ENCODE data around the gene AUTS2. TPM values are rescaled to one million over a fixed set of nuclear protein-coding genes. Genes with fewer than 3 reads are reported as not detected.

The AUTS2 gene
- total and polyA plus RNA-seq, 2 of the 8 experiments (the other 6 are each of a cell fraction or from before 2014, with no cell fraction given), result 25.9 to 101 TPM

GRCh38 chr7:70719125-70719524 lies 1120.8 kb downstream of the AUTS2 start:
- Histone ChIP-seq H2AK5ac (ENCODE audit: low read depth, low read length) (no peak overlapping the region), H4K8ac (ENCODE audit: extremely low read depth, insufficient read depth, low read length) (no peak overlapping the region), H3K9me3 (ENCODE audit: insufficient read depth in 2 of 2, low read depth in 1 of 2, low read length in 1 of 2) (peaks cover 3 to 7% of the 10 kb centered on the region in 2 experiments; a peak in 2 of 4 replicates), H3K23ac (ENCODE audit: insufficient read length) (no peak overlapping the region), H2BK20ac (ENCODE audit: low read length) (no peak overlapping the region), H2BK5ac (ENCODE audit: low read depth, low read length) (no peak overlapping the region), H3K56ac (replicated peaks; ENCODE audit: insufficient read length, low read depth, low read length) (no peak overlapping the region), H3K27ac (ENCODE audit: low read depth, low read length) (no peak overlapping the region), H3K4me3 (ENCODE audit: extremely low read depth in 1 of 4, insufficient read depth in 2 of 4, low read depth in 3 of 4, low read length in 4 of 4) (no peak overlapping the region), H4K91ac (replicated peaks; ENCODE audit: insufficient read length, low read length) (no peak overlapping the region), H2BK15ac (ENCODE audit: low read length) (no peak overlapping the region), H3K18ac (ENCODE audit: extremely low read depth, low read length) (no peak overlapping the region), H4K20me1 (replicated peaks in 1 of 2; ENCODE audit: control insufficient read depth in 1 of 2, insufficient read depth in 2 of 2, low read length in 2 of 2) (peaks cover 28 to 41% of the 10 kb centered on the region in 2 experiments), H4K5ac (ENCODE audit: insufficient read length, low read depth, low read length) (no peak overlapping the region), H2BK120ac (replicated peaks; ENCODE audit: low read depth, low read length) (no peak overlapping the region), H2BK12ac (ENCODE audit: low read depth, low read length) (no peak overlapping the region), H3K23me2 (ENCODE audit: low read depth, low read length) (no peaks in the 10 kb centered on the region), H3K4me1 (replicated peaks in 1 of 4; ENCODE audit: control insufficient read depth in 3 of 4, insufficient read depth in 4 of 4, low read length in 3 of 4) (peaks cover 1 to 17% (median 4%) of the 10 kb centered on the region in 4 experiments; a peak in 6 of 7 replicates), H3K4me2 (ENCODE audit: insufficient read depth in 1 of 2, low read depth in 2 of 2, low read length in 2 of 2) (no peak overlapping the region), H3K79me1 (ENCODE audit: low read depth, low read length) (peaks cover 6% of the 10 kb centered on the region; the same call in 1 of the 2 replicates), H3K27me3 (replicated peaks in 1 of 4; ENCODE audit: control insufficient read depth in 3 of 4, extremely low read depth in 1 of 4, insufficient read depth in 3 of 4, low read length in 3 of 4) (no peaks in the 10 kb centered on the region), H2AFZ (ENCODE audit: low read length) (no peak overlapping the region), H3K36me3 (ENCODE audit: control insufficient read depth in 2 of 4, insufficient read depth in 4 of 4, low read length in 3 of 4) (peaks cover 0 to 27% (median 4%) of the 10 kb centered on the region in 4 experiments; a peak in 5 of 8 replicates), H3K79me2 (ENCODE audit: control insufficient read depth in 1 of 2, insufficient read depth in 2 of 2, low read length in 2 of 2) (peaks cover 24 to 97% of the 10 kb centered on the region in 2 experiments), H3K14ac (ENCODE audit: insufficient read length) (no peak overlapping the region), H3K4ac (replicated peaks; ENCODE audit: insufficient read length, low read depth, low read length) (no peak overlapping the region), H3K9ac (replicated peaks in 1 of 4; ENCODE audit: extremely low read depth in 1 of 4, low read depth in 3 of 4, low read length in 3 of 4) (no peak overlapping the region)
- ChIA-PET POLR2A (ENCODE audit: partially characterized antibody) (no interaction called here), CTCF (ENCODE audit: partially characterized antibody) (interaction anchor here (1.2 to 2.3 kb wide), 6 partner anchors 9 to 134 kb away, joined by 3 to 13 read pairs (median 6); no protein-coding TSS in a partner anchor)
- no peak for FAIRE-seq
- WGBS, 2 experiments (ENCODE audit: extremely low coverage in 1 of 2, insufficient coverage in 1 of 2, insufficient read length in 1 of 2, insufficient replicate concordance in 2 of 2, low coverage in 1 of 2, low lambda C conversion rate in 2 of 2, missing lambda C conversion rate in 1 of 2), result 96% methylated on average over 6 of the region's 7 CpGs; no CpG with 5 or more reads in 1 of the 2 experiments
- no peak for DNase-seq (ENCODE audit: low read depth in 1 of 2, low spot score in 2 of 2)
- no peak for TF ChIP-seq SIRT6 (IDR thresholded peaks at IDR 0.05; ENCODE audit: low read length)
- no peak for TF ChIP-seq E2F6 (IDR thresholded peaks at IDR 0.05)
- TF ChIP-seq SIX5 (IDR thresholded peaks at IDR 0.05; ENCODE audit: low read depth, low read length), result no peak
- TF ChIP-seq FOSL1 (IDR thresholded peaks at IDR 0.05; ENCODE audit: insufficient read depth, low read depth, low read length), result no peak
- TF ChIP-seq ASH2L (IDR thresholded peaks at IDR 0.05; ENCODE audit: low read length), result no peak
- TF ChIP-seq PHF8 (conservative IDR thresholded peaks at IDR 0.05; ENCODE audit: low read depth, low read length), result no peak
